Nephron progenitor cell (in vitro differentiated cells): ENCODE measurements around the gene DRD2.

Source experiments
- DNase-seq: peaks from one replicate; pipeline ENCODE4 v3.0.0; 2021
- H3K27ac Mint-ChIP-seq: 2 replicates; pipeline ENCODE4 v1.8.0; 2021; ENCODE audit warnings: mild to moderate bottlenecking, moderate library complexity, mixed read lengths
- H3K27me3 Mint-ChIP-seq: 2 replicates; pipeline ENCODE4 v1.8.0; 2021; ENCODE audit warnings: mild to moderate bottlenecking, low read depth, mixed read lengths; ENCODE audit not compliant: poor library complexity
- H3K36me3 Mint-ChIP-seq: 2 replicates; pipeline ENCODE4 v1.8.0; 2021; ENCODE audit warnings: low read depth, mixed read lengths
- H3K4me1 Mint-ChIP-seq: 2 replicates; pipeline ENCODE4 v1.8.0; 2021; ENCODE audit warnings: mixed read lengths
- H3K4me3 Mint-ChIP-seq: 2 replicates; pipeline ENCODE4 v1.8.0; 2021; ENCODE audit warnings: mild to moderate bottlenecking, moderate library complexity, mixed read lengths
- H3K9me3 Mint-ChIP-seq: 2 replicates; pipeline ENCODE4 v1.8.0; 2021; ENCODE audit warnings: mild to moderate bottlenecking, moderate library complexity, mixed read lengths
- CTCF ChIP-seq: fragments of 200-600 bp; sonication (generic); IDR thresholded peaks from 2 replicates; pipeline ENCODE4 v1.5.0; 2021; ENCODE audit warnings: antibody characterized with exemption

The DRD2 gene

GRCh38 chr11:113377681-113378412 is 97.4 kb downstream of the DRD2 start:
- H3K4me3 Mint-ChIP-seq, result no peak overlapping the region

GRCh38 chr11:113376156-113376555 is 99.0 kb downstream of the DRD2 start:
- H3K4me1 Mint-ChIP-seq, result no peaks in the 10 kb centered on the region
- no peak for DNase-seq
- H3K36me3 Mint-ChIP-seq, result no peaks in the 10 kb centered on the region
- peaks cover 11% of the 10 kb centered on the region for H3K9me3 Mint-ChIP-seq
- no peak for TF ChIP-seq CTCF
- H3K4me3 Mint-ChIP-seq, result no peak overlapping the region
- peaks cover 19% of the 10 kb centered on the region for H3K27me3 Mint-ChIP-seq
- H3K27ac Mint-ChIP-seq, result no peak overlapping the region

More at GRCh38 chr11:113377681-113378412, 97.4 kb downstream of the DRD2 start:
- Mint-ChIP-seq H3K27me3 (peaks cover 19% of the 10 kb centered on the region), H3K27ac (no peak overlapping the region), H3K36me3 (no peaks in the 10 kb centered on the region), H3K4me1 (no peaks in the 10 kb centered on the region), H3K9me3 (peaks cover 11% of the 10 kb centered on the region)
- no peak for TF ChIP-seq CTCF
- no peak for DNase-seq

- no peak for DNase-seq
- H3K4me1 Mint-ChIP-seq, result no peaks in the 10 kb centered on the region
- TF ChIP-seq CTCF, result no peak
- no peak overlapping the region for H3K4me3 Mint-ChIP-seq
- H3K36me3 Mint-ChIP-seq, result no peaks in the 10 kb centered on the region
- peaks cover 4% of the 10 kb centered on the region for H3K9me3 Mint-ChIP-seq
- H3K27ac Mint-ChIP-seq, result no peak overlapping the region
- H3K27me3 Mint-ChIP-seq, result peaks cover 16% of the 10 kb centered on the region
Observed at GRCh38 chr11:113375402-113375801, 99.8 kb downstream of the DRD2 start.

- TF ChIP-seq CTCF, result no peak
- Mint-ChIP-seq H3K9me3 (no peaks in the 10 kb centered on the region), H3K36me3 (no peaks in the 10 kb centered on the region), H3K4me1 (no peaks in the 10 kb centered on the region), H3K27ac (no peak overlapping the region), H3K27me3 (peaks cover 7% of the 10 kb centered on the region), H3K4me3 (no peak overlapping the region)
- DNase-seq, result no peak
Observed at GRCh38 chr11:113373981-113374560, 101.1 kb downstream of the DRD2 start.

- no peaks in the 10 kb centered on the region for H3K9me3 Mint-ChIP-seq
- no peak overlapping the region for H3K27ac Mint-ChIP-seq
- H3K4me1 Mint-ChIP-seq, result no peaks in the 10 kb centered on the region
- no peaks in the 10 kb centered on the region for H3K27me3 Mint-ChIP-seq
- H3K4me3 Mint-ChIP-seq, result no peak overlapping the region
- no peak for DNase-seq
- TF ChIP-seq CTCF, result no peak
- no peaks in the 10 kb centered on the region for H3K36me3 Mint-ChIP-seq
Observed at GRCh38 chr11:113373306-113373705, 101.9 kb downstream of the DRD2 start.

GRCh38 chr11:113372309-113372708 is 102.9 kb downstream of the DRD2 start:
- H3K27me3 Mint-ChIP-seq, result no peaks in the 10 kb centered on the region
- DNase-seq, result no peak
- no peak overlapping the region for H3K4me3 Mint-ChIP-seq
- no peak for TF ChIP-seq CTCF
- no peak overlapping the region for H3K27ac Mint-ChIP-seq
- no peaks in the 10 kb centered on the region for H3K4me1 Mint-ChIP-seq
- H3K9me3 Mint-ChIP-seq, result no peaks in the 10 kb centered on the region
- no peaks in the 10 kb centered on the region for H3K36me3 Mint-ChIP-seq
